ENCODE measurements around the gene KIRREL2.

Gene KIRREL2

GRCh38 chr19:35885904-35886303, 29.2 kb downstream of the KIRREL2 start:
- no peak for TF ChIP-seq EZH2phosphoT487 (IDR thresholded peaks at IDR 0.05; ENCODE audit: borderline replicate concordance)
- no peak for TF ChIP-seq CTCF (conservative IDR thresholded peaks at IDR 0.05; ENCODE audit: low read length)
- no peaks in the 10 kb centered on the region for H3K27me3 ChIP-seq (ENCODE audit: insufficient read depth, low read length, poor library complexity, severe bottlenecking)
- no peak overlapping the region for H3K4me3 ChIP-seq (ENCODE audit: low read length, poor library complexity, severe bottlenecking)
- no peak overlapping the region for H3K9ac ChIP-seq (ENCODE audit: low read depth, low read length, poor library complexity, severe bottlenecking)
- H3K4me2 ChIP-seq (ENCODE audit: low read depth, low read length, poor library complexity, severe bottlenecking), result no peak overlapping the region
- no peak overlapping the region for H2AFZ ChIP-seq (ENCODE audit: low read length)
- no peaks in the 10 kb centered on the region for H3K79me2 ChIP-seq (ENCODE audit: insufficient read depth, low read length)
- H3K9me3 ChIP-seq (ENCODE audit: insufficient read depth, low read depth, low read length), result no peaks in the 10 kb centered on the region
- H3K9me2 ChIP-seq (replicated peaks; ENCODE audit: low read depth, low read length), result no peaks in the 10 kb centered on the region
- H4K20me1 ChIP-seq (ENCODE audit: insufficient read depth, low read length, poor library complexity, severe bottlenecking), result no peaks in the 10 kb centered on the region
- no peaks in the 10 kb centered on the region for H3F3A ChIP-seq (ENCODE audit: low read depth)
- no peaks in the 10 kb centered on the region for H3K4me1 ChIP-seq (ENCODE audit: insufficient read depth, low read length, poor library complexity, severe bottlenecking)
- H3K36me3 ChIP-seq (ENCODE audit: insufficient read depth, low read length), result peaks cover 29% of the 10 kb centered on the region; the same call in 1 of the 2 replicates

- Histone ChIP-seq H4K20me1 (ENCODE audit: insufficient read depth, low read length, poor library complexity, severe bottlenecking) (no peaks in the 10 kb centered on the region), H3K4me2 (ENCODE audit: low read depth, low read length, poor library complexity, severe bottlenecking) (no peak overlapping the region), H3K9me2 (replicated peaks; ENCODE audit: low read depth, low read length) (no peaks in the 10 kb centered on the region), H3K36me3 (ENCODE audit: insufficient read depth, low read length) (peaks cover 29% of the 10 kb centered on the region; the same call in 1 of the 2 replicates), H3K4me1 (ENCODE audit: insufficient read depth, low read length, poor library complexity, severe bottlenecking) (no peaks in the 10 kb centered on the region), H3K27me3 (ENCODE audit: insufficient read depth, low read length, poor library complexity, severe bottlenecking) (no peaks in the 10 kb centered on the region), H3K79me2 (ENCODE audit: insufficient read depth, low read length) (no peaks in the 10 kb centered on the region), H3K9ac (ENCODE audit: low read depth, low read length, poor library complexity, severe bottlenecking) (no peak overlapping the region), H3K9me3 (ENCODE audit: insufficient read depth, low read depth, low read length) (no peaks in the 10 kb centered on the region), H2AFZ (ENCODE audit: low read length) (no peak overlapping the region), H3K4me3 (ENCODE audit: low read length, poor library complexity, severe bottlenecking) (no peak overlapping the region), H3F3A (ENCODE audit: low read depth) (no peaks in the 10 kb centered on the region)
- TF ChIP-seq EZH2phosphoT487 (IDR thresholded peaks at IDR 0.05; ENCODE audit: borderline replicate concordance) (no peak), CTCF (conservative IDR thresholded peaks at IDR 0.05; ENCODE audit: low read length) (no peak)
Observed at GRCh38 chr19:35887197-35887596, 30.5 kb downstream of the KIRREL2 start.

- TF ChIP-seq CTCF (conservative IDR thresholded peaks at IDR 0.05; ENCODE audit: low read length), result no peak
- TF ChIP-seq EZH2phosphoT487 (IDR thresholded peaks at IDR 0.05; ENCODE audit: borderline replicate concordance), result no peak
- no peaks in the 10 kb centered on the region for H3K4me1 ChIP-seq (ENCODE audit: insufficient read depth, low read length, poor library complexity, severe bottlenecking)
- H3K36me3 ChIP-seq (ENCODE audit: insufficient read depth, low read length), result peaks cover 38% of the 10 kb centered on the region; the same call in 1 of the 2 replicates
- no peaks in the 10 kb centered on the region for H3K9me3 ChIP-seq (ENCODE audit: insufficient read depth, low read depth, low read length)
- no peaks in the 10 kb centered on the region for H3K27me3 ChIP-seq (ENCODE audit: insufficient read depth, low read length, poor library complexity, severe bottlenecking)
- no peaks in the 10 kb centered on the region for H4K20me1 ChIP-seq (ENCODE audit: insufficient read depth, low read length, poor library complexity, severe bottlenecking)
- H3K9me2 ChIP-seq (replicated peaks; ENCODE audit: low read depth, low read length), result no peaks in the 10 kb centered on the region
- H3K79me2 ChIP-seq (ENCODE audit: insufficient read depth, low read length), result no peaks in the 10 kb centered on the region
- no peak overlapping the region for H3K9ac ChIP-seq (ENCODE audit: low read depth, low read length, poor library complexity, severe bottlenecking)
- no peaks in the 10 kb centered on the region for H3F3A ChIP-seq (ENCODE audit: low read depth)
- no peak overlapping the region for H2AFZ ChIP-seq (ENCODE audit: low read length)
- H3K4me2 ChIP-seq (ENCODE audit: low read depth, low read length, poor library complexity, severe bottlenecking), result no peak overlapping the region
- no peak overlapping the region for H3K4me3 ChIP-seq (ENCODE audit: low read length, poor library complexity, severe bottlenecking)
Observed at GRCh38 chr19:35888398-35888797, 31.7 kb downstream of the KIRREL2 start.
